Mesendoderm (in vitro differentiated cells): ENCODE measurements around the gene IKBKE.

ENCODE experiments used
- DNase-seq: peaks from one replicate; pipeline ENCODE4 v3.0.0; 2013
- H2AK5ac ChIP-seq: 2 replicates; pipeline ENCODE4 v1.6.1; 2013; ENCODE audit warnings: low read length, inconsistent platforms
- H2BK120ac ChIP-seq: 2 replicates; pipeline ENCODE4 v1.6.1; 2013; ENCODE audit warnings: low read depth, mild to moderate bottlenecking, low read length, moderate library complexity, mixed read lengths
- H2BK15ac ChIP-seq: replicated peaks from 2 replicates; pipeline ENCODE4 v1.6.1; 2013; ENCODE audit warnings: low read depth, mild to moderate bottlenecking, moderate library complexity
- H2BK5ac ChIP-seq: 2 replicates; pipeline ENCODE4 v1.6.1; 2013; ENCODE audit warnings: low read length, inconsistent platforms
- H3K18ac ChIP-seq: 2 replicates; pipeline ENCODE4 v1.6.1; 2013; ENCODE audit warnings: mild to moderate bottlenecking, low read length, mixed read lengths
- H3K23ac ChIP-seq: one replicate; pipeline ENCODE4 v1.6.1; 2013; ENCODE audit warnings: low read length
- H3K27ac ChIP-seq: 2 replicates; pipeline ENCODE4 v1.5.1; 2013; ENCODE audit warnings: low read depth, mild to moderate bottlenecking, inconsistent platforms, low read length, moderate library complexity
- H3K27me3 ChIP-seq: 2 replicates; pipeline ENCODE4 v1.6.1; 2013; ENCODE audit warnings: low read length, control low read depth, mild to moderate bottlenecking, inconsistent platforms; ENCODE audit not compliant: insufficient read depth, poor library complexity
- H3K36me3 ChIP-seq: 2 replicates; pipeline ENCODE4 v1.6.1; 2013; ENCODE audit warnings: low read length, inconsistent platforms; ENCODE audit not compliant: control insufficient read depth, insufficient read depth
- H3K4ac ChIP-seq: one replicate; pipeline ENCODE4 v1.6.1; 2013; ENCODE audit warnings: low read depth, mild to moderate bottlenecking, low read length, moderate library complexity
- H3K4me1 ChIP-seq: 2 replicates; pipeline ENCODE4 v1.6.1; 2013; ENCODE audit warnings: low read depth, low read length, inconsistent platforms; ENCODE audit not compliant: control insufficient read depth
- H3K4me2 ChIP-seq: 2 replicates; pipeline ENCODE4 v1.6.1; 2013; ENCODE audit warnings: low read length
- H3K4me3 ChIP-seq: 2 replicates; pipeline ENCODE4 v1.5.1; 2013; ENCODE audit warnings: mild to moderate bottlenecking, low read length
- H3K56ac ChIP-seq: one replicate; pipeline ENCODE4 v1.6.1; 2013; ENCODE audit warnings: low read length
- H3K79me1 ChIP-seq: 2 replicates; pipeline ENCODE4 v1.6.1; 2013; ENCODE audit warnings: low read length, inconsistent platforms
- H3K79me2 ChIP-seq: 2 replicates; pipeline ENCODE4 v1.6.1; 2013; ENCODE audit warnings: mild to moderate bottlenecking, low read length; ENCODE audit not compliant: control insufficient read depth, insufficient read depth
- H3K9ac ChIP-seq: 2 replicates; pipeline ENCODE4 v1.6.1; 2013; ENCODE audit warnings: low read length, inconsistent platforms
- H4K5ac ChIP-seq: one replicate; pipeline ENCODE4 v1.6.1; 2013; ENCODE audit warnings: low read length
- H4K8ac ChIP-seq: one replicate; pipeline ENCODE4 v1.6.1; 2013; ENCODE audit warnings: low read depth, mild to moderate bottlenecking, control low read depth, low read length, moderate library complexity
- WGBS: extraction: QIAGEN DNeasy Blood & Tissue Kit; methylation state at CpG from one replicate; pipeline ENCODE4 v1.1.7; 2013; ENCODE audit warnings: low lambda C conversion rate, missing lambda C conversion rate; ENCODE audit not compliant: insufficient coverage; ENCODE audit errors: extremely low coverage; 5-methylcytosine and 5-hydroxymethylcytosine counted together

The IKBKE gene

DNA sequence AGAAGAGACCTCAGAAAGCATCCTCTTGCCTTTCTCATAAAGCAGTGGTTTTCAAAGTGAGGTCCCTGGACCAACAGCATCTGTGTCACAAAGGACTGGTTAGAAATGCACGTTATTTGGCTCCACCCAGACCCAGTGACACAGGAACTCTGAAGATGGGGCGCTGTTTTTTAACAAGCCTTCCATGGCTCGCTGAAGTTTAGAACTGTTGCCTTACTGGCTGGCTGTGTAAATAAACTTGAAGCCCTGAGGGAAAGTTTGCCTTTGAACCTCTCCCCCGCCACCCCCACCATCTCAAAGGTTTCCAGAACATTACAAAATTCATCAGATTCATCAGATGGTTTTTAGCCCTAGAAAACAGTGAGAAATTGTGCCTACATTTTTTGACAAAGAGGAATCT is 21.8 kb upstream of the IKBKE start:
- H3K4ac ChIP-seq, result no peak overlapping the region

GRCh38 chr1:206449565-206449964 is 20.7 kb upstream of the IKBKE start:
- no peak overlapping the region for H4K8ac ChIP-seq
- H2AK5ac ChIP-seq, result no peak overlapping the region
- no peak overlapping the region for H4K5ac ChIP-seq
- H3K9ac ChIP-seq, result no peak overlapping the region
- H3K56ac ChIP-seq, result no peak overlapping the region
- H3K79me2 ChIP-seq, result no peaks in the 10 kb centered on the region
- peaks cover 8% of the 10 kb centered on the region for H3K36me3 ChIP-seq
- no peak overlapping the region for H3K18ac ChIP-seq
- no peak overlapping the region for H3K27ac ChIP-seq
- H3K4me1 ChIP-seq, result no peaks in the 10 kb centered on the region
- peak; percentile 21 for DNase-seq
- H3K4me3 ChIP-seq, result no peak overlapping the region
- no peak overlapping the region for H2BK120ac ChIP-seq
- H2BK15ac ChIP-seq, result no peak overlapping the region
- no peaks in the 10 kb centered on the region for H3K79me1 ChIP-seq
- no peak overlapping the region for H3K4ac ChIP-seq
- no peak overlapping the region for H2BK5ac ChIP-seq
- WGBS, result no CpG with 5 or more reads among the region's 1 CpG
- H3K4me2 ChIP-seq, result no peak overlapping the region
- no peaks in the 10 kb centered on the region for H3K27me3 ChIP-seq
- no peak overlapping the region for H3K23ac ChIP-seq

More for the DNA sequence above, 21.8 kb upstream of the IKBKE start:
- Histone ChIP-seq H3K27me3 (no peaks in the 10 kb centered on the region), H3K23ac (no peak overlapping the region), H3K56ac (no peak overlapping the region), H3K4me1 (no peaks in the 10 kb centered on the region), H2BK5ac (no peak overlapping the region), H3K27ac (no peak overlapping the region), H3K9ac (no peak overlapping the region), H2AK5ac (no peak overlapping the region), H2BK15ac (no peak overlapping the region), H3K79me1 (no peaks in the 10 kb centered on the region), H3K18ac (no peak overlapping the region), H3K79me2 (no peaks in the 10 kb centered on the region), H3K4me2 (no peak overlapping the region), H4K5ac (no peak overlapping the region), H2BK120ac (no peak overlapping the region), H3K36me3 (peaks cover 8% of the 10 kb centered on the region), H4K8ac (no peak overlapping the region), H3K4me3 (no peak overlapping the region)
- DNase-seq, result no peak
- no CpG with 5 or more reads among the region's 4 CpGs for WGBS

DNA sequence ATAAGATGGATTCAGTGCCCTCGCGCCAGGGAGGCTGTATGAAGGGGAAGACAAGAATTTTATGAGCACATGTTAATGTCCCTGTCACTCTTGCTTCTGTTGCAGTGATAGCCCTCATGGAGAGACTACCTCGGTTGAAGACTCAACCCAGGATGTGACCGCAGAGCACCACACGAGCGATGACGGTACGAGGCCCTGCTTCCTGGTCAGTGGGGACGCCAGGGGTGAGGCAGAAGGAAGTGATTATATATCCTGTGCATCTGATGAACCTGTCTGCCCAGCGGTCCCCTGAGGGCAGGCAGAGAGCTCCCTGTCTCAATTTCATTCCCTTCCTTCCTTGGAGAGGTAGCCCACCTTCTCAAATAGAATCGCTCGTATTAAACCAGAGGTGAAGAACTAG is 20.0 kb upstream of the IKBKE start:
- no peak overlapping the region for H3K18ac ChIP-seq
- WGBS, result no CpG with 5 or more reads among the region's 12 CpGs
- H2AK5ac ChIP-seq, result no peak overlapping the region
- no peak overlapping the region for H3K56ac ChIP-seq
- no peaks in the 10 kb centered on the region for H3K79me2 ChIP-seq
- no peak overlapping the region for H3K4me3 ChIP-seq
- no peak overlapping the region for H3K23ac ChIP-seq
- no peak for DNase-seq
- H3K27me3 ChIP-seq, result no peaks in the 10 kb centered on the region
- H3K79me1 ChIP-seq, result no peaks in the 10 kb centered on the region
- H2BK15ac ChIP-seq, result no peak overlapping the region
- peaks cover 8% of the 10 kb centered on the region for H3K36me3 ChIP-seq
- H3K9ac ChIP-seq, result no peak overlapping the region
- no peak overlapping the region for H3K4ac ChIP-seq
- no peak overlapping the region for H4K5ac ChIP-seq
- H3K4me2 ChIP-seq, result no peak overlapping the region
- H2BK5ac ChIP-seq, result no peak overlapping the region
- H3K4me1 ChIP-seq, result no peaks in the 10 kb centered on the region
- no peak overlapping the region for H4K8ac ChIP-seq
- no peak overlapping the region for H3K27ac ChIP-seq
- H2BK120ac ChIP-seq, result no peak overlapping the region

DNA sequence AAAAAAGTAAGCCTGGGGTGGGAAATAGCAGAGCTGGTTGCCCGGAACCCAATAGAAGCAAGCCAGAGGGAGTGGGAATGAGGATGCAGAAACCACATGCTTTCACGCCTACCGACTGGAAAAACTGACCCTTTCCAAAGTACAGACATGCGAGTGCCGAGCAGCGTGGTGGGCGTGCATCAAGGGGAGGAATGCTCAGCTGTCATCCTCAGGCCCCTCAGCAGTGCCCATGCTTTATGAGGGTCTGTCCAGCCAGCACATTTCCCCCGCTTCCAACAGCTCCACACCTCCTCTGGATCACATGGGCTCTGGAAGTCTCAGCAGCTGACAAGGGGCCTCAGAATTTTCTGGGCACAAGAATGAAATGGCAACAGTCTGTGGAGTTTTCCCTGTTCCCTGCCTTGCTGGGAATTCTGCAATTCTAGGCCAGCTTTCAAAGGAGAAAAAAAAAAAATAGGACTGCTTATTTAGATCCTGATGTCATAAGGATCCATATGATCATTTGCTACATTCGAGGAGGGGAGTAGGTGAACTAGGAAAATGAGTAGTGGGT is 19.1 kb upstream of the IKBKE start:
- Histone ChIP-seq H4K8ac (no peak overlapping the region), H3K36me3 (peaks cover 5% of the 10 kb centered on the region), H2AK5ac (no peak overlapping the region), H3K4me1 (no peaks in the 10 kb centered on the region), H3K56ac (no peak overlapping the region), H2BK120ac (no peak overlapping the region), H4K5ac (no peak overlapping the region), H3K18ac (no peak overlapping the region), H3K27ac (no peak overlapping the region), H3K4me2 (no peak overlapping the region), H2BK5ac (no peak overlapping the region), H3K9ac (no peak overlapping the region), H3K79me2 (no peaks in the 10 kb centered on the region), H3K27me3 (no peaks in the 10 kb centered on the region), H3K4me3 (no peak overlapping the region), H3K23ac (no peak overlapping the region), H3K4ac (no peak overlapping the region), H3K79me1 (no peaks in the 10 kb centered on the region), H2BK15ac (no peak overlapping the region)
- DNase-seq, result no peak
- WGBS, result no CpG with 5 or more reads among the region's 9 CpGs

GRCh38 chr1:206453111-206453510 is 17.2 kb upstream of the IKBKE start:
- H2BK5ac ChIP-seq, result no peak overlapping the region
- H3K79me1 ChIP-seq, result no peaks in the 10 kb centered on the region
- no peak overlapping the region for H3K9ac ChIP-seq
- H3K36me3 ChIP-seq, result peaks cover 4% of the 10 kb centered on the region
- H3K4me1 ChIP-seq, result no peaks in the 10 kb centered on the region
- H3K56ac ChIP-seq, result no peak overlapping the region
- H4K5ac ChIP-seq, result no peak overlapping the region
- H4K8ac ChIP-seq, result no peak overlapping the region
- H3K4me2 ChIP-seq, result no peak overlapping the region
- H2BK15ac ChIP-seq, result no peak overlapping the region
- H2BK120ac ChIP-seq, result no peak overlapping the region
- no peaks in the 10 kb centered on the region for H3K27me3 ChIP-seq
- no peaks in the 10 kb centered on the region for H3K79me2 ChIP-seq
- WGBS, result no CpG with 5 or more reads among the region's 13 CpGs
- no peak overlapping the region for H3K27ac ChIP-seq
- DNase-seq, result no peak
- no peak overlapping the region for H3K18ac ChIP-seq
- H3K4ac ChIP-seq, result no peak overlapping the region
- no peak overlapping the region for H3K4me3 ChIP-seq
- H3K23ac ChIP-seq, result no peak overlapping the region
- no peak overlapping the region for H2AK5ac ChIP-seq

- no CpG with 5 or more reads among the region's 3 CpGs for WGBS
- Histone ChIP-seq H3K4ac (no peak overlapping the region), H2BK120ac (no peak overlapping the region), H3K23ac (no peak overlapping the region), H2BK5ac (no peak overlapping the region), H4K5ac (no peak overlapping the region), H3K27ac (no peak overlapping the region), H2AK5ac (no peak overlapping the region), H3K79me1 (no peaks in the 10 kb centered on the region), H3K18ac (no peak overlapping the region), H3K27me3 (no peaks in the 10 kb centered on the region), H3K9ac (no peak overlapping the region), H3K4me3 (no peak overlapping the region), H3K4me2 (no peak overlapping the region), H3K79me2 (no peaks in the 10 kb centered on the region), H2BK15ac (no peak overlapping the region), H4K8ac (no peak overlapping the region), H3K4me1 (no peaks in the 10 kb centered on the region), H3K36me3 (peaks cover under 1% of the 10 kb centered on the region), H3K56ac (no peak overlapping the region)
- no peak for DNase-seq
Observed at GRCh38 chr1:206455289-206455665, 15.0 kb upstream of the IKBKE start.
